Tibial nerve (tissue), 4 donors: ENCODE measurements around the gene IL15. TPM values are rescaled to one million over a fixed set of nuclear protein-coding genes. Genes with fewer than 3 reads are reported as not detected.
A peak's percentile ranks its signal among the peaks of the same experiment; 100 is the strongest.

ENCODE experiments used
- DNase-seq, 2 donors: peaks; one replicate each; pipeline ENCODE4 v3.0.0-alpha.2; 2019; ENCODE audit warnings: low spot score in 2 of 2
- H3K27ac ChIP-seq, 4 donors: fragments of 200-600 bp; sonication (generic) in 3 of 4; one replicate each; pipeline ENCODE4 v1.5.1; 2017 to 2019; ENCODE audit warnings: mild to moderate bottlenecking in 1 of 4
- H3K27me3 ChIP-seq, 2 donors: fragments of 200-600 bp; sonication (generic) in 1 of 2; one replicate each; pipeline versions ENCODE4 v1.5.1 to v1.6.0; 2017 to 2019
- H3K36me3 ChIP-seq, 3 donors: fragments of 200-600 bp; sonication (generic); one replicate each; pipeline ENCODE4 v1.5.1; 2018 to 2019
- H3K4me1 ChIP-seq, 4 donors: fragments of 200-600 bp; sonication (generic) in 3 of 4; one replicate each; pipeline ENCODE4 v1.5.1; 2017 to 2019
- H3K4me3 ChIP-seq, 4 donors: fragments of 200-600 bp; sonication (generic) in 3 of 4; one replicate each; pipeline ENCODE4 v1.5.1; 2017 to 2019; ENCODE audit warnings: mild to moderate bottlenecking in 1 of 4, moderate library complexity in 1 of 4
- H3K9me3 ChIP-seq, 4 donors: fragments of 200-600 bp; sonication (generic) in 3 of 4; one replicate each; pipeline ENCODE4 v1.5.1; 2017 to 2019
- CTCF ChIP-seq, 5 experiments: fragments of 200-600 bp in 3 of 5; fragments of 450-650 bp in 2 of 5; sonication (generic) in 3 of 5; IDR thresholded peaks; one replicate each; pipeline ENCODE4 v1.5.1; 2016 to 2019; ENCODE audit warnings: antibody characterized with exemption in 5 of 5, mild to moderate bottlenecking in 3 of 5, moderate library complexity in 2 of 5
- EP300 ChIP-seq, 2 donors: sonication (generic); formaldehyde crosslinking; IDR thresholded peaks; one replicate each; pipeline ENCODE4 v1.6.1; 2017; ENCODE audit warnings: antibody characterized with exemption in 2 of 2, mild to moderate bottlenecking in 1 of 2
- POLR2A ChIP-seq, 2 donors: fragments of 450-650 bp; IDR thresholded peaks; one replicate each; pipeline ENCODE4 v1.6.1; 2017; ENCODE audit warnings: antibody characterized with exemption in 2 of 2, mild to moderate bottlenecking in 2 of 2, moderate library complexity in 2 of 2
- WGBS, 2 donors: methylation state at CpG; one replicate each; pipeline ENCODE4 v1.1.5; 2018; 5-methylcytosine and 5-hydroxymethylcytosine counted together
- total RNA-seq, 4 donors: library from RNA; depleted of rRNA; stranded (reverse); fragments of >200 nt; gene quantifications; one replicate each; pipeline ENCODE4 v1.1.0, GENCODE V29; 2016

IL15 gene
- total RNA-seq, 4 donors from 2014 or later: 2.4 to 8.1 (median 6.4) TPM

- no peak overlapping the region for H3K27ac ChIP-seq
- no peaks in the 10 kb centered on the region for H3K27me3 ChIP-seq
- no peak for TF ChIP-seq POLR2A (IDR thresholded peaks at IDR 0.05)
- no peak overlapping the region for H3K4me3 ChIP-seq
- H3K4me1 ChIP-seq: no peaks in the 10 kb centered on the region
- no peak for DNase-seq
- 79 to 82% methylated on average over 2 of the region's 2 CpGs for WGBS, 2 donors
- no peaks in the 10 kb centered on the region for H3K36me3 ChIP-seq
- no peaks in the 10 kb centered on the region for H3K9me3 ChIP-seq
Measured at GRCh38 chr4:141625023-141625422, 11.4 kb upstream of the IL15 start.

GRCh38 chr4:141630854-141631253, 5.5 kb upstream of the IL15 start:
- Histone ChIP-seq H3K27ac (no peak overlapping the region), H3K4me1 (no peaks in the 10 kb centered on the region), H3K27me3 (no peaks in the 10 kb centered on the region), H3K4me3 (no peak overlapping the region), H3K36me3 (no peaks in the 10 kb centered on the region), H3K9me3 (no peaks in the 10 kb centered on the region)
- WGBS, 2 donors: 73 to 80% methylated on average over 1 of the region's 1 CpG
- DNase-seq: no peak
- no peak for TF ChIP-seq CTCF (IDR thresholded peaks at IDR 0.05)
- TF ChIP-seq EP300 (IDR thresholded peaks at IDR 0.05): no peak
- TF ChIP-seq POLR2A (IDR thresholded peaks at IDR 0.05): no peak

GRCh38 chr4:141635736-141636081, 674 bp upstream of the IL15 start:
- Histone ChIP-seq H3K36me3 (no peaks in the 10 kb centered on the region), H3K27ac (peak overlapping the region in 3 of 4 donors; percentile 74 to 87 (median 85)), H3K4me3 (peak overlapping the region; percentile 79 to 91 (median 84)), H3K4me1 (peaks cover 0 to 25% (median 2%) of the 10 kb centered on the region in 4 donors), H3K27me3 (no peaks in the 10 kb centered on the region), H3K9me3 (no peaks in the 10 kb centered on the region)
- DNase-seq: no peak
- TF ChIP-seq EP300 (IDR thresholded peaks at IDR 0.05): no peak
- TF ChIP-seq CTCF (IDR thresholded peaks at IDR 0.05): no peak
- no peak for TF ChIP-seq POLR2A (IDR thresholded peaks at IDR 0.05)
- 65 to 69% methylated on average over 5 of the region's 5 CpGs for WGBS, 2 donors

- Histone ChIP-seq H3K4me3 (peak overlapping the region; percentile 79 to 91 (median 84)), H3K4me1 (peaks cover 0 to 25% (median 2%) of the 10 kb centered on the region in 4 donors), H3K27me3 (no peaks in the 10 kb centered on the region), H3K27ac (peak overlapping the region; percentile 66 to 87 (median 80)), H3K36me3 (no peaks in the 10 kb centered on the region), H3K9me3 (no peaks in the 10 kb centered on the region)
- TF ChIP-seq EP300 (IDR thresholded peaks at IDR 0.05): peak in 1 of 2 donors; percentile 44
- no peak for TF ChIP-seq POLR2A (IDR thresholded peaks at IDR 0.05)
- TF ChIP-seq CTCF (IDR thresholded peaks at IDR 0.05): no peak
- no peak for DNase-seq
- WGBS, 2 donors: 6% methylated on average over 39 to 41 of the region's 41 CpGs
Measured at GRCh38 chr4:141636771-141637460, 533 bp downstream of the IL15 start.

- H3K36me3 ChIP-seq: no peaks in the 10 kb centered on the region
- H3K4me3 ChIP-seq: peak overlapping the region in 3 of 4 donors; percentile 79 to 88 (median 81)
- no peaks in the 10 kb centered on the region for H3K27me3 ChIP-seq
- no peak for DNase-seq
- TF ChIP-seq CTCF (IDR thresholded peaks at IDR 0.05) (no peak), POLR2A (IDR thresholded peaks at IDR 0.05) (no peak), EP300 (IDR thresholded peaks at IDR 0.05) (no peak)
- H3K9me3 ChIP-seq: no peaks in the 10 kb centered on the region
- H3K4me1 ChIP-seq: peaks cover 0 to 25% (median 2%) of the 10 kb centered on the region in 4 donors
- H3K27ac ChIP-seq: peak overlapping the region in 1 of 4 donors; percentile 85
- WGBS, 2 donors: 84 to 93% methylated on average over 2 of the region's 2 CpGs
Measured at GRCh38 chr4:141637565-141637964, 1.2 kb downstream of the IL15 start.
